GM19099 (cell line): ENCODE measurements around the gene RPL38.
A peak's percentile ranks its signal among the peaks of the same experiment; 100 is the strongest.

Experiments
- POLR2A ChIP-seq: IDR thresholded peaks from 3 replicates; pipeline ENCODE4 v1.6.1; 2011; ENCODE audit warnings: low read depth; ENCODE audit not compliant: insufficient read length; ENCODE audit errors: extremely low read depth

RPL38 gene

DNA sequence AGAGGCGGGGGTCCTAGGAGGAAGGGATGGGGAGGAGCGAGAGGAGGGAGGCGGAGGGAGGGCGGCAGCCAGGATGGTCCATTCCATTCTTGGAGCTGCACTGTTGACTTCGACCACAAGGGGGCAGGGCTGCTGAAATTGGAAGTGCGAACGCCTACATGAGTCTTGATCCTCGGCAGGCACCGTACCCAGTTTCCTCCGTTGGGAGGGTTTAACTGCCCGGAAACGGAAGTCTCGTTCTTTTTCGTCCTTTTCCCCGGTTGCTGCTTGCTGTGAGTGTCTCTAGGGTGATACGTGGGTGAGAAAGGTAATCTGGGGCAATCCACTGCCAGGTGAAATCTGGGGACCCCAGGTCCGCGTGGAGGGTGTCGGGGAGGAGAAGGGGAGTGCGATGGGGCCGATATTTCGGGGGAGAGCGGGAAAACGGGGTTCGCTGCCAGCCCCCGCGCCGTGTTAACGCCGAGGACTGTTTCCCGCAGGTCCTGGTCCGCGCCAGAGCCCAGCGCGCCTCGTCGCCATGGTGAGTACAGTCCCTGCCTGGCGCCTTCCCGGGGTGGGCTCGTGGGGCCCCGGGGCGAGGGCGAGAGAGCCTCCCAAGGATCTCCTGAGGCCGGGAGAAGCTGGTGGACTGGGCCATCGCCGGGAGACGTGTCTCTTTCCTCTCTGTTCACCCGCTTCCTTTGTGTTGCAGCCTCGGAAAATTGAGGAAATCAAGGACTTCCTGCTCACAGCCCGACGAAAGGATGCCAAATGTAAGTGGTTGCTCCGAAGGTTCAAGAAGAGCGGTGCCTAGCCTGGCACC is at the start of gene RPL38:
TSS of gene RPL38 (plus strand) at position 240 of the 802 bp plus-strand sequence. CDS start at position 518, 278 bp downstream.
- TF ChIP-seq POLR2A, result peak; percentile 98

DNA sequence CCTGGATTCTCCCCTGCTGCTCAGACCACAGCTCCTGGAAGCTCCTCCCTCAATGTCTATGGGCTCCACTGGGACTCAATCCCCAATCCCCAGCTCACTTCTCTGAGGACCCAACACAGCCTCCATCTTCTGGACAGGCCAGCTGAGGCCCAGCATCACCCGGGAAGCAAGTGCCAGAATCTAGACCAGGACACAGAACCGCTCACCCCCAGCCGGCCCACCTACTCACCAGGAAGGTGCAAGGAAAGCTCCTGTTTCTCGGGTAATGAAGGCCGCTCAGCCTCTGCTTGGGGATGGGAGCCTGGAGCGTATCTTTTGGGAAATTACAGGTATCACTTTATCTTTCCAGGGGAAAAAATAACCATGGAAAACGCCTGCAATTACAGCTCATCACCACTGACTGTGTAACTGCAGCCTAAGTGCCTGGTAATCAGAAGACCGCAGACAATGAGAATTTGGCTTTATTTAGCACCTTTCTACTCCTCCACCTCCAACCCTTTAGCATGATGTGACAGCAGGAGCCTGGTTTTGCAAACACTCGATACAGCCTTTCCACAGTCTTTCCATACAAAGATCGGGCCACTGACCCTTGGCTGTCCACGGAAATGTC is 49.6 kb upstream of the RPL38 start:
- no peak for TF ChIP-seq POLR2A

GRCh38 chr17:74156878-74157277 is 46.6 kb upstream of the RPL38 start:
- no peak for TF ChIP-seq POLR2A

DNA sequence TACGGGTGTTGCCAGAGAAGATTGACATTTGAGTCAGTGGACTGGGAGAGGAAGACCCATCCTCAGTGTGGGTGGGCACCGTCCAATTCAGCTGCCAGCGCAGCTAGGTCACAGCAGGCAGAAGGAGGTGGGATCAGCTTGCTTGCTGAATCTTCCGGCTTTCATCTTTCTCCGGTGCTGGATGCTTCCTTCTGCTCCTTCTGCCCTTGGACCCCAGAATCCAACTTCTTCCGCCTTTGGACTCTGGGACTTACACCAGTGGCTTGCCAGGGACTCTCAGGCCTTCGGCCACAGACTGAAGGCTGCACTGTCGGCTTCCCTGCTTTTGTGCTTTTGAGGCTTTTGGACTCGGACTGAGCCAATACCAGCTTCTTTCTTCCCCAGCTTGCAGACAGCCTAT is 46.1 kb upstream of the RPL38 start:
- TF ChIP-seq POLR2A, result no peak

DNA sequence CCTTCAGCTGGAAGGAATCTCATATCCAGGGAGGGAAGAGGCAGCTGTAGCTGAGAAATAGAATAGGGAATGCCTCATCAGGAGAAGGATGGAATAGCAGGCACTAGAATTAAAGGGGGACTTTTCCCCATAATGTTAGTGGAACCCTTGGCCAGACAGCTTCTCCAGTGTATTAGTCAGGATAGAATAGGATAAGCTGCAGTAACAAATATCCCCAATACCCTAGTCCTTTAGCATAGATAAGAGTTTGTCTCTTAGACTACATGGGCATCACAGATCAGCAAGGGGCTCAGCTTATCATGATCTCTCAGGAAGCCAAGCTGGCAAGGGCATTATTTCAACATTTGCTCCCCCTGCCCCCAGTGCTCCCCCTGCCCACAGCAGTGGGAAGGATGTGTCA is 44.7 kb upstream of the RPL38 start:
- TF ChIP-seq POLR2A, result no peak

- no peak for TF ChIP-seq POLR2A
Observed at GRCh38 chr17:74159226-74159840, 44.1 kb upstream of the RPL38 start.

- TF ChIP-seq POLR2A, result no peak
Observed at GRCh38 chr17:74160656-74161502, 42.6 kb upstream of the RPL38 start.

DNA sequence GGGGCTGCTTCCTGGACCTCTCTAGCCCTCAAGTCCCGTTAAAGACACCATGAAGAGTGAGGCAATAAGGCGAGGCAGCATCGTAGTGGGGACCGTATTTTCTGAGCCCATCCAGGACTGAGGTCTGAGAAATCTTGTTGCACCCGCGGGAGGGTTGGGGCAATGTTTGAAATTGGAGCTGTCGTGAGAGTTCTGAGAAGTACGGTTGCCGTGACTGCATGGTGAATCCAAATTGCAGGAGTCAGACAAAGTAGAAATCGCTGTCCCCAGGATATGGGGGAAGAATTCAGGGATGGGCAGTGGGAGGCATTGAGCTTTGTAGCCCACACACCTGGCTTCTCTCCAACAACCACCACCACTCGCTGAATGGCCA is 42.0 kb upstream of the RPL38 start:
- no peak for TF ChIP-seq POLR2A

DNA sequence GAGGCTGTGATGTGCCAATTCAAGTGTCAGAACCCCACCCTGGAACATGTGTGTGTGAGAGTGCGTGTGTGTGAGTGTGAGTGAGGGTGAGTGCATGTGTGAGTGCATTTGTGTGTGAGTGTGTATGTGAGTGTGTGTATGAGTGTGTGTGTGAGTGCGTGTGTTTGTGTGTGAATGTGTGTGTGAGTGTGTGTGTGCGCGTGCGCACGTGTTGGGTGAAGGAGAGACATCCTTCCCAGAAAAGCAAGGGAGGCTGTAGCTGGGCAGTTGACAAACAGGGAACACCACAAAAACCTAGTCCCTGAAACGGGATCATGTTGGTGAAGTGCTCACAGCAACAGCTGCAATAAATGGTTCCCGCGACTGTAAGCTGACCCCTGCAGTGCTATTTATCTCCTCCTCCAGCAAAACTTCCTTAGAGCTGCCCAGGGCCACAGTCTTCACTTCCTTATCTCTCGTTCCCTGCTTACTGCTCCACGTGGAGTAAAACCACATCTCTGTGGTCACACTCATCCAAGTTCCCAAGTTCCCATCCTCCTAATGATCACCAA is 40.1 kb upstream of the RPL38 start:
- TF ChIP-seq POLR2A, result no peak

GRCh38 chr17:74163836-74164235 is 39.6 kb upstream of the RPL38 start:
- TF ChIP-seq POLR2A, result no peak

DNA sequence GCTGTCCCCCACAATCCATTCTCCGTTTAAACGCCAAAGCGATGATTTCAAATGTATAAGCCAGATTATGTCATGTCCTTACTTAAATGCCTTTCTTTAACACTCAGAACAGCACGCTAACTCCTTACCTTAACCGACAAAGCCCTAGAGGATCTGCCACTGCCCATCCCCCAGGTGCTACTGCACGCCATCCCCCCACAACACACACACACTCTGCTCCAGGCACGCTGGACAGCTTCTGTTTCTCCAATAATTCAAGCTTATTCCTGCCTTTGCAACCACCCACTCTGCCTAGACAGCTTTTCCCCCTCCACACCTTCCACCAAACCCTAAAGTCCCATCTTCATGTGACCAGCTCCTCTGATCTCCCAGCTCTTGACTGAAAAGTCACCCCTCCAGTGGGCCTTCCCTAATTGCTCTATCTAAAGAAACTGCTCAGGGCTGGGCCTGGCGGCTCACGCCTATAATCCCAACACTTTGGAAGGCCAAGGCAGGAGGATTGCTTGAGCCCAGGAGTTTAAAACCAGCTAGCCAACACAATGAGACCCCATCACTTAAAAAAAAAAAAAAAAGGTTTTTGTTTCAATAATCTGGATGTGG is 38.9 kb upstream of the RPL38 start:
- TF ChIP-seq POLR2A, result no peak

GRCh38 chr17:74165797-74166365 is 37.6 kb upstream of the RPL38 start:
- no peak for TF ChIP-seq POLR2A

- no peak for TF ChIP-seq POLR2A
Observed at GRCh38 chr17:74170924-74171323, 32.6 kb upstream of the RPL38 start.

DNA sequence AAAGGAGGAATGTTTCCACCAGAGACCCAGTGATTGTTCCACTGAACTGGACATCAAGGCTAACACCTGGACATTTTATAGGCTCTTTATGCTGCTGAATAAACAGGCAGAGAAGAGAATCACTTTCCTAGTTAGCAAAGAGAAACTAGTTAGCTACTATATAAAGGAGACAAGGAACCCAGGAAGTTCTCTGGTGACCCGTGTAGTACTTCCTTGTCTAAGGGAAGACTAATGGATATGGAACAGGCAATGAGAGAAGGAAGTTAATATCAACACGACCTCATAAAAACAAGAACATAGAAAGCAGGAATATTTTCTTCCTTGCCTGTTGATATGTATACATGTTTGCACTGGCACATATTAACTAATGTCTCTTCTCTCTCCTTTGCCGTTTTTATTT is 30.8 kb upstream of the RPL38 start:
- TF ChIP-seq POLR2A, result no peak

DNA sequence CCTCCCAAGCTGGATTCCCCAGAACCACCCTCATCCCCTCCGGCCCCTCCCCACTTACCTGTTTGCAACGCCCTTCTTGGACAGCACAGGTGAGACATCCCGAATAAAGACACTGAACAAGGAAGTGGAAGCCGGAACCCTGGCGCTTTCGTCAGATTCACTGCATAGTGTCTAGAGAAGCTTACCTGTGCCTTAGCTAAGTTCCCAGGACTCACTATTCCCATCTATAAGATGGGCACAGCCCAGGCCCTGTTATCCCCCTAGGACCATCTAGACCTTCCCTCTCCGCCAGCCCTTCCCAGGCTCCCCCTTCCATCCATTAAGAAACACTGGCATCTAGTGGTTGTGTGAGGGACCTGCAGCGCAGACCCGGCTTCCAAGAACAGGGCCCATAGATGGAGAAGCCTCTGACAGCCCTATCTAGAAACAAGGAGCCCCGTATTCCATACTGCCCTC is 26.9 kb upstream of the RPL38 start:
- no peak for TF ChIP-seq POLR2A

GRCh38 chr17:74177018-74177450 is 26.4 kb upstream of the RPL38 start:
- no peak for TF ChIP-seq POLR2A
